SJSA1 (cell line): ENCODE data around the gene ZC3H7A. TPM values are rescaled to one million over a fixed set of nuclear protein-coding genes. Genes with fewer than 3 reads are reported as not detected.
A peak's percentile ranks its signal among the peaks of the same experiment; 100 is the strongest.
"Not testable (repeated sequence)": the region's sequence is repeated elsewhere in the genome, so short reads cannot be mapped to it uniquely, and the experiment has no call there.

Source experiments
- DNase-seq, 2 experiments: peaks; one replicate each; pipeline ENCODE4 v3.0.0-alpha.2; 2015 to 2020; ENCODE audit warnings: low spot score in 2 of 2, low read depth in 1 of 2
- H3K27ac ChIP-seq: fragments of 250-450 bp; sonication (Bioruptor Pico); 2 replicates; pipeline ENCODE4 v1.5.1; 2020; ENCODE audit warnings: mild to moderate bottlenecking, moderate library complexity
- H3K27me3 ChIP-seq: fragments of 250-450 bp; sonication (Bioruptor Pico); replicated peaks from 2 replicates; pipeline ENCODE4 v1.5.1; 2020; ENCODE audit warnings: mild to moderate bottlenecking, moderate library complexity
- H3K36me3 ChIP-seq: fragments of 250-450 bp; sonication (Bioruptor Pico); 2 replicates; pipeline ENCODE4 v1.5.1; 2020; ENCODE audit warnings: mild to moderate bottlenecking
- H3K4me1 ChIP-seq: fragments of 250-450 bp; sonication (Bioruptor Pico); replicated peaks from 2 replicates; pipeline ENCODE4 v1.6.1; 2021; ENCODE audit warnings: mild to moderate bottlenecking
- H3K4me3 ChIP-seq: fragments of 250-450 bp; sonication (Bioruptor Pico); 2 replicates; pipeline ENCODE4 v1.5.1; 2020; ENCODE audit warnings: mild to moderate bottlenecking
- H3K9me3 ChIP-seq: fragments of 250-450 bp; sonication (Bioruptor Pico); replicated peaks from 2 replicates; pipeline ENCODE4 v1.5.1; 2020; ENCODE audit warnings: mild to moderate bottlenecking
- total RNA-seq: library from RNA; depleted of rRNA; stranded (reverse); fragments of >200 nt; shearing (Covaris generic); gene quantifications from 2 replicates; pipeline ENCODE4 v1.2.3, GENCODE V29; 2014; rRNA removed

Gene ZC3H7A, protein sequence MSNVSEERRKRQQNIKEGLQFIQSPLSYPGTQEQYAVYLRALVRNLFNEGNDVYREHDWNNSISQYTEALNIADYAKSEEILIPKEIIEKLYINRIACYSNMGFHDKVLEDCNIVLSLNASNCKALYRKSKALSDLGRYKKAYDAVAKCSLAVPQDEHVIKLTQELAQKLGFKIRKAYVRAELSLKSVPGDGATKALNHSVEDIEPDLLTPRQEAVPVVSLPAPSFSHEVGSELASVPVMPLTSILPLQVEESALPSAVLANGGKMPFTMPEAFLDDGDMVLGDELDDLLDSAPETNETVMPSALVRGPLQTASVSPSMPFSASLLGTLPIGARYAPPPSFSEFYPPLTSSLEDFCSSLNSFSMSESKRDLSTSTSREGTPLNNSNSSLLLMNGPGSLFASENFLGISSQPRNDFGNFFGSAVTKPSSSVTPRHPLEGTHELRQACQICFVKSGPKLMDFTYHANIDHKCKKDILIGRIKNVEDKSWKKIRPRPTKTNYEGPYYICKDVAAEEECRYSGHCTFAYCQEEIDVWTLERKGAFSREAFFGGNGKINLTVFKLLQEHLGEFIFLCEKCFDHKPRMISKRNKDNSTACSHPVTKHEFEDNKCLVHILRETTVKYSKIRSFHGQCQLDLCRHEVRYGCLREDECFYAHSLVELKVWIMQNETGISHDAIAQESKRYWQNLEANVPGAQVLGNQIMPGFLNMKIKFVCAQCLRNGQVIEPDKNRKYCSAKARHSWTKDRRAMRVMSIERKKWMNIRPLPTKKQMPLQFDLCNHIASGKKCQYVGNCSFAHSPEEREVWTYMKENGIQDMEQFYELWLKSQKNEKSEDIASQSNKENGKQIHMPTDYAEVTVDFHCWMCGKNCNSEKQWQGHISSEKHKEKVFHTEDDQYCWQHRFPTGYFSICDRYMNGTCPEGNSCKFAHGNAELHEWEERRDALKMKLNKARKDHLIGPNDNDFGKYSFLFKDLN
- total RNA-seq: 47.4 and 60.9 TPM in 2 replicates

DNA sequence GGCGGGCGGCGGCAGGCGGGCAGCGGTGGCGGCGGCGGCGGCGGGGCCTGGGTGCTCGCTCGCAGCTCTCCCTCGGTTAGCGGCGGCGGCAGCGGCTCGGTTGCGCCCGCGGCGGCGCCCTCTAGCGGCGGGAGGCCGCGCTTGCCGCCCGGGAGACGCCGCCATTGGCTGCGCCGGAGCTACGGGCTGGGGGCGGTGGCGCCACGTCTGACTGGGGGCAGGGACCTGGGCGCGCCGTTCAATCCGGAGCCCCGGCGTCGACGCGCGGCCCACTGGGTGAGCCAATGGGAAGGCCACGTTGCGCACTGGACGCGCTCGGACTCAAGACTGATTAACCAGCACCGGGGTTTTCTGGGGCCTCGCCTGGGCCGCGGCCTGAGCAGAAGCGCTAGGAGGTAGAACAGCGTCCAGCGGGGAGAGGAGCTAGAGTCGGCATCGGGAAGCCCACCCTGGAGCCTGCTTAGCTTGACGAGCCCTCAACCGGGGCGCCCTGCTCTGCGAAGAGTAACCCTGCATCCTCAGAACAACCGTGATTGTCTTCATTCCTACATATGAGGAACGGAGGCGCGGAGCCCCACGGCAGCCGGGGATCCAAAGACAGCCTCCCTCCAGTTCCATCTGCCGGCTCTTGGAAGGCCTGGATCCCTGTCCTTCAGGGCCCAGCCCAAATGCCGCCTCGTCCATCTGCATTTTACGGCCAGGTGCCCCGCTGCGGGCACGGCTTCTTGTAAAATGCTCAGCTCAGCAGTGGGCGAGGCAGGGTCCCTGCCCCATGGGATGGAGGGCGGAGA is at the start of gene ZC3H7A:
ZC3H7A (minus strand) TSS at position 93 of the 791 bp plus-strand sequence. CDS start 14,904 bp downstream, outside the sequence.
- peak within 1 kb of the TSS; percentile 77 for H3K4me3 ChIP-seq
- H3K36me3 ChIP-seq: peaks cover 46% of the 10 kb centered on the region
- no peaks in the 10 kb centered on the region for H3K9me3 ChIP-seq
- no peaks in the 10 kb centered on the region for H3K27me3 ChIP-seq
- peak; percentile 94 to 97 for DNase-seq
- peak within 1 kb of the TSS; percentile 94 for H3K27ac ChIP-seq
- H3K4me1 ChIP-seq: peaks cover 77% of the 10 kb centered on the region

DNA sequence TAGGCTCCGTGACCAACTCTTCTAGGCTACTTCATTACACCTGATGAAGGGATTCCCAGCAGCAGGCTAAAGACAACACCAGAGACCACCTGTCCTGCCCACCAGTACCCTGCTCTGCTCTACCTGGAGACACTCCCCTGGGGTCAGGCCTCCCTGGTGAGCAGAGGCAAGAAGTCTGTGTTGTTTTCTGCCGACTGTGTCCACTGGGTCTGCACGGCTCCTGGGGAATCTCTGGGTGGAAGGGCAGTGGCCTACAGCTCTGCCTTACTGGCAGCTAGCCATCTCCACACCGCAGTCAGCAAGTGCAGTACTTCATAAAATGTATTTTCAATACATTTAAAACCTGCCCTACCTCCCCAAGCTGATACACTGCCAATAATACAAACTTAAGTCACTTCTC is 47.4 kb upstream of the ZC3H7A start:
- Histone ChIP-seq H3K4me3 (no peak overlapping the region), H3K27me3 (no peaks in the 10 kb centered on the region), H3K9me3 (no peaks in the 10 kb centered on the region), H3K4me1 (no peaks in the 10 kb centered on the region), H3K27ac (no peak overlapping the region), H3K36me3 (peaks cover 95% of the 10 kb centered on the region)
- DNase-seq: no peak

- Histone ChIP-seq H3K9me3 (no peaks in the 10 kb centered on the region), H3K27ac (no peak overlapping the region), H3K27me3 (no peaks in the 10 kb centered on the region), H3K36me3 (peaks cover 92% of the 10 kb centered on the region), H3K4me3 (no peak overlapping the region), H3K4me1 (no peaks in the 10 kb centered on the region)
- DNase-seq: no peak
These were observed 46.8 kb upstream of the ZC3H7A start for GRCh38 chr16:11843861-11844260.

DNA sequence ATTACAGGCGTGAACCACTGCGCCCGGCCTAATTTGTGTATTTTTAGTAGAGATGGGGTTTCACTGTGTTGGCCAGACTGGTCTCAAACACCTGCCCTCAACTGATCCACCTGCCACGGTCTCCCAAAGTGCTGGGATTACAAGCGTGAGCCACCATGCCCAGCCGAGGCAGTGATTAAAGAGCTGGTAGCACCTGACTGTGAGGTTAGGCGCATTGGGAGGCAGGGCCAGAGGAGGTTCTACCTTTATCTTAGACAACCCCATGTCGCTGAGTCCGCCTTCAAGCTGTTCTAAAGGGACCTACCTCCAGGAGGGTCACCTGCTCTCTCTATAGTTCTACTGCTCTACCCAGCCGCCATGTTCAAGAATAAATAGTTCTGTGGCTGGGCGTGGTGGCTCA is 46.1 kb upstream of the ZC3H7A start:
- H3K4me1 ChIP-seq: no peaks in the 10 kb centered on the region
- H3K27ac ChIP-seq: no peak overlapping the region
- DNase-seq: no peak
- H3K4me3 ChIP-seq: no peak overlapping the region
- H3K27me3 ChIP-seq: no peaks in the 10 kb centered on the region
- no peaks in the 10 kb centered on the region for H3K9me3 ChIP-seq
- H3K36me3 ChIP-seq: peaks cover 92% of the 10 kb centered on the region

- H3K36me3 ChIP-seq: peaks cover 94% of the 10 kb centered on the region
- H3K9me3 ChIP-seq: no peaks in the 10 kb centered on the region
- H3K4me1 ChIP-seq: peaks cover 14% of the 10 kb centered on the region
- no peak overlapping the region for H3K27ac ChIP-seq
- no peaks in the 10 kb centered on the region for H3K27me3 ChIP-seq
- DNase-seq: no peak
- H3K4me3 ChIP-seq: no peak overlapping the region
These were observed 44.0 kb upstream of the ZC3H7A start for GRCh38 chr16:11841026-11841425.

DNA sequence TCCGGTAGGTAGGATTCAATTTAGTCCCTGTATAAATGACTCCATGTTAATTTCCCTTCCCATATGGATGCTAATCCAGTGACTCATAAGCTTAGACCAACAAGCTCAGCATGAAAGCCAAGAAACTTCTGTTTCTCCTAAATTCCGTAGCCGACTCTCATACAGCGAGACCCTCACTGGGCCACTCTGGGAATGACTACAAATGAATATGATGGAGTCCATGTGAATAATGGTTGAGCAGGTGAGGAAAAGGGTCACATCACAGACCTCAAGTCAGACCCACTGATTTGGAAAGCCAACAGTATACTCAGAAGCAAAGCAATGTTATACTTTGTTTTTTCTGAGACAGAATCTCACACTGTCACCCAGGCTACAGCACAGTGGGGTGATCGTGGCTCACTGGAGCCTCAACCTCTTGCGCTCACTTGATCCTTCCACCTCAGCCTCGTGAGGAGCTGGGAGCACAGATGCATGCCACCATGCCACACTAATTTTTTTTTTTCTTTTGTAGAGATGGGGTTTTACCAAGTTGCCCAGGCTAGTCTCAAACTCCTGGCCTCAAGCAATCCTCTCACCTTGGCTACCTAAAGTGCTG is 39.7 kb upstream of the ZC3H7A start:
- Histone ChIP-seq H3K27ac (peak overlapping the region; percentile 26; the same call in 1 of the 2 replicates), H3K36me3 (peaks cover 57% of the 10 kb centered on the region), H3K9me3 (no peaks in the 10 kb centered on the region), H3K4me1 (peaks cover 16% of the 10 kb centered on the region), H3K4me3 (no peak overlapping the region), H3K27me3 (no peaks in the 10 kb centered on the region)
- peak in 1 of 2 experiments; percentile 41 for DNase-seq

DNA sequence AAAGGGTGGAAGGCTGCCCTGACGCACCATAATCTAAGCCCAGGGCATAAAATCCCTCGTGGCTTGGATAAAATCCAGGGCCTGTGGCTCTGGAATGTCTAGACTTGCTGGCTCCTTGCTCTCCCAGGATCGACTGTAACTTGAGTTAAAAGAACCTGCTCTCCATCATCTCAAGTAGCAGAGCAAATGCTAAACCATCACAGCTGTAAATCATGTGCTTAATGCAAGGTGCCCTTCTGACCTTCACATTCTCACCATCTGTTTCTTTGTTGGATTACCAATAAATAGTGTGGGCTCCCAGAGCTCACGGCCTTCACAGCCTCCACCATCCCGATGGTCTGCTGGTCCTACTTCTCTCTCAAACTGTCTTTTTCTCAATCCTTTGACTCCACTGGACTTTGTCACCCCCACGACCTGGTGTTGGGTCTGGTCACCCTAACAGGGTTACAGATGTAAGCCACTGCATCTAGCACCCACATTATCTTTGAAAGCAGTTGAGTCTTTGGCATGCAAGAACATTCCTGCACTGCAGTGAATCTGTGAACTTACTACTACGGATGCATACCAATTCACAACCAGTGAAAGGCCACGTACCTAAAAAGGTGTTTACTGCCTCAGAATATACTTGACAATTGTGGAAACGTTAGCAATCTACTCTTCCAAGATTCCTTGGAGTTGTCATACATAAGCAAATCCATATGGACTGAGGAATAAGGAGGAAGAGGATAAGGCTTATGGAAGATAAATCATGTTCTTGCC is 39.0 kb upstream of the ZC3H7A start:
- Histone ChIP-seq H3K27me3 (no peaks in the 10 kb centered on the region), H3K36me3 (peaks cover 50% of the 10 kb centered on the region), H3K4me1 (peaks cover 16% of the 10 kb centered on the region), H3K4me3 (no peak overlapping the region), H3K9me3 (no peaks in the 10 kb centered on the region), H3K27ac (no peak overlapping the region)
- no peak for DNase-seq

GRCh38 chr16:11835309-11835708 is 38.3 kb upstream of the ZC3H7A start:
- no peaks in the 10 kb centered on the region for H3K9me3 ChIP-seq
- no peak overlapping the region for H3K4me3 ChIP-seq
- H3K27me3 ChIP-seq: no peaks in the 10 kb centered on the region
- peaks cover 43% of the 10 kb centered on the region for H3K36me3 ChIP-seq
- peaks cover 16% of the 10 kb centered on the region for H3K4me1 ChIP-seq
- DNase-seq: no peak
- H3K27ac ChIP-seq: no peak overlapping the region

- Histone ChIP-seq H3K27me3 (no peaks in the 10 kb centered on the region), H3K4me3 (no peak overlapping the region), H3K4me1 (peaks cover 16% of the 10 kb centered on the region), H3K27ac (no peak overlapping the region), H3K36me3 (peaks cover 33% of the 10 kb centered on the region), H3K9me3 (no peaks in the 10 kb centered on the region)
- no peak for DNase-seq
These were observed 37.1 kb upstream of the ZC3H7A start for GRCh38 chr16:11833951-11834695.

GRCh38 chr16:11828696-11829095 is 31.6 kb upstream of the ZC3H7A start:
- H3K4me1 ChIP-seq: no peaks in the 10 kb centered on the region
- H3K36me3 ChIP-seq: no peaks in the 10 kb centered on the region
- H3K9me3 ChIP-seq: no peaks in the 10 kb centered on the region
- DNase-seq: no peak
- H3K4me3 ChIP-seq: no peak overlapping the region
- no peaks in the 10 kb centered on the region for H3K27me3 ChIP-seq
- H3K27ac ChIP-seq: no peak overlapping the region

- not testable (repeated sequence) for H3K36me3 ChIP-seq, H3K27me3 ChIP-seq, H3K4me3 ChIP-seq, H3K4me1 ChIP-seq, H3K27ac ChIP-seq, H3K9me3 ChIP-seq, DNase-seq
These were observed 28.6 kb upstream of the ZC3H7A start for GRCh38 chr16:11825520-11826165.

DNA sequence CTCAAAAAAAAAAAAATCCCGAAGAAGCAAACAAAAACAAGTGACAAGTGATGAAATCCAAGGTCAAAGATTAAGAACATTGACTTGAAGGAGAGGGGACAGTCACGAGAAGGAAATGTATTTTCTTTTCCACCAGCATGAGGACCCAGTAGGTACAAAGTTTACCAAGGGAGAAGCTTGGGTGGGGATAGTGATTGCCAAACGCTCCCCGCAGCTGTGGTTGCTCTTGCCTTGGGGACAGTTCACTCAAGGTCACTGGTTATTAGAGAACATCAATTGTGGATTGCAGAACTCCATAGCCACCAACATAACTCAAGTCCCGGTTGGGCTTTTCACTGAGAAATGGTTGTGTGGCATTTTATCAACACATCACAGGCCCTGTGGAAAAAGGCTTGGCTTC is 27.3 kb upstream of the ZC3H7A start:
- Histone ChIP-seq H3K9me3 (no peaks in the 10 kb centered on the region), H3K4me3 (no peak overlapping the region), H3K27me3 (no peaks in the 10 kb centered on the region), H3K36me3 (no peaks in the 10 kb centered on the region), H3K27ac (no peak overlapping the region), H3K4me1 (no peaks in the 10 kb centered on the region)
- DNase-seq: no peak
